Naive thymus-derived CD8-positive, alpha-beta T cell (primary cell): ENCODE data around the gene TMEM167A. TPM values are rescaled to one million over a fixed set of nuclear protein-coding genes. Genes with fewer than 3 reads are reported as not detected.

ENCODE experiments used
- ATAC-seq, 2 donors: fragments of 150-1000 bp; cut with Tn5 transposase in 1 of 2; sonication (Bioruptor Pico), chemical (Tn5 transposase) in 1 of 2; 1 replicate in 1 of 2; 2 replicates in 1 of 2; pipeline ENCODE4 v1.10.0; 2021; ENCODE audit warnings: mild to moderate bottlenecking in 2 of 2, moderate library complexity in 2 of 2
- POLR2A ChIA-PET: fragments of 350-600 bp; sonication (Branson Sonifier 250); formaldehyde crosslinking; loops from one replicate; lab custom pipeline; 2021; ENCODE audit warnings: antibody characterized with exemption; lab: Charles Lee
- DNase-seq, 10 donors: peaks; one replicate each; pipeline versions ENCODE4 v3.0.0 to v3.0.0-alpha.2; 2020 to 2022
- H3K27ac Mint-ChIP-seq, 10 donors: one replicate each; pipeline ENCODE4 v1.8.0; 2020 to 2022; ENCODE audit warnings: mild to moderate bottlenecking in 10 of 10, mixed read lengths in 10 of 10, moderate library complexity in 4 of 10, inconsistent platforms in 1 of 10
- H3K27me3 Mint-ChIP-seq, 5 donors: one replicate each; pipeline ENCODE4 v1.8.0; 2021 to 2022; ENCODE audit warnings: mixed read lengths in 5 of 5
- H3K36me3 Mint-ChIP-seq, 3 donors: one replicate each; pipeline ENCODE4 v1.8.0; 2020 to 2022; ENCODE audit warnings: mixed read lengths in 3 of 3, mild to moderate bottlenecking in 2 of 3, inconsistent platforms in 1 of 3
- H3K4me1 Mint-ChIP-seq, 4 donors: one replicate each; pipeline ENCODE4 v1.8.0; 2021 to 2022; ENCODE audit warnings: mixed read lengths in 4 of 4
- H3K4me3 Mint-ChIP-seq, 10 donors: one replicate each; pipeline ENCODE4 v1.8.0; 2020 to 2022; ENCODE audit warnings: mild to moderate bottlenecking in 10 of 10, mixed read lengths in 10 of 10, moderate library complexity in 6 of 10, inconsistent platforms in 1 of 10
- H3K9me3 Mint-ChIP-seq, 9 donors: one replicate each; pipeline ENCODE4 v1.8.0; 2020 to 2022; ENCODE audit warnings: mixed read lengths in 9 of 9, mild to moderate bottlenecking in 3 of 9, inconsistent platforms in 1 of 9, moderate library complexity in 1 of 9
- polyA plus RNA-seq, 3 donors: library from polyadenylated mRNA; unstranded; fragments of 300-500 nt; fragmentation: Illumina TruSeq; gene quantifications; one replicate each; pipeline ENCODE4 v1.2.3, GENCODE V29; 2021
- total RNA-seq, 8 experiments: library from RNA in 2 of 8; stranded (reverse) in 2 of 8; gene quantifications; one replicate each; pipeline ENCODE4 v1.2.3 and lab custom pipeline; 2021 to 2026

Gene TMEM167A, protein sequence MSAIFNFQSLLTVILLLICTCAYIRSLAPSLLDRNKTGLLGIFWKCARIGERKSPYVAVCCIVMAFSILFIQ
- total RNA-seq: 10 to 100 TPM; 35.9 to 38.5 TPM
- 10 to 100 TPM; 35.8 to 45.2 (median 39.1) TPM for polyA plus RNA-seq
- 38.4 to 93.9 (median 68.2) reads per million in 6 experiments for total RNA-seq (lab: John Stamatoyannopoulos, UW)

DNA sequence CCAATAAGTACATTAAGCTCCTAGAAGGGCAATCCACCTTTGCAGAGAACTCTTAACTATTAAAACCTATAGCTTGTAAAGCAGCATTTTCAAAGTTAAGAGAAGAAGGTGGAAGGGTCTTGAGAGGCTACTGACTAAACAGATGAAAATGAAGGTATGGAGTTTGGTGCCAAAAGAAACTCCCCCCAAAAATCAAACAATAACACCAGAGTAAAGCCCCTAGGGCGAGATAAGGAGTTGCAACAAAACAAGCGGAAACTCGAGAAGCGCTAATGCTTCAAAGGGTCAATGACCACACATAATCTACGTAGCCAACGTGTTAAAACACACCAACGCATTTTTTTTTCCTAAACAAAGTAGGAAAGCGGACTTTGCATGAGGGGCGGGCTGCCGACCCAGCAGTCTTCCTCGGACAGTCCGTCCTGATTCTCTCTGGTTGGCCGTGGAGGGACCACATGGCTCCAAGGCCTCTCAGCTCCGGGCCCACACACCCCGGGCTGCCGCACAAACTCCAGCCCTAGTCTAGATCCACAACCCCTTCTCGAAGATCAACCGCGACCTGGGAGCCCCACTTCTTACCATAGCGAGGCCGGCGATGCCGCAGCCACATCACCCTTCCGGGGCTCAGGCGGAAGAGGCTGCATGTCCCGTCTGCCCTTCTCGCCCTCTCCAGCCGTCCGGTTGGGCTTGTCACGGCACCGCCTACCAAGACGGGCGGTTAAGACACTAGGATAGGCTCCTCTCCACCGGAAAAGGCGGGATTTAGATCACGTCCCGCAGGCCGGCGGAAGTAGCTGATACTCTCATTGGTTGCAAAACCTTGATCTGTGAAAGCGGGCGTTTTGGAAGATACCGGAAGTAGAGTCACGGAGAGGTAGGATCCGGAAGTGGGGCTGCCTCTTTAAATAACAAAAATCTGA, at the start of gene TMEM167A, which contains the start of gene XRCC4:
Gene TMEM167A (minus strand): TSS at position 653 of the 920 bp plus-strand sequence. CDS start 71 bp downstream, at position 582.
Gene XRCC4 (plus strand): TSS at position 806 of the 920 bp plus-strand sequence. CDS start 27,373 bp downstream, outside the sequence.
- Mint-ChIP-seq H3K9me3 (no peaks in the 10 kb centered on the region), H3K27ac (peak within 1 kb of the TSS; percentile 97 to 100 (median 99)), H3K4me3 (peak within 1 kb of the TSS; percentile 91 to 99 (median 98)), H3K4me1 (peaks cover 21 to 63% (median 56%) of the 10 kb centered on the region in 4 donors), H3K27me3 (no peaks in the 10 kb centered on the region), H3K36me3 (peaks cover 0 to 20% (median 19%) of the 10 kb centered on the region in 3 donors)
- POLR2A ChIA-PET: interaction anchor here (0.5 to 1.5 kb wide), 3 partner anchors 793 to 1775 kb away, joined by 3 to 8 read pairs (median 3); partner anchors contain the start of genes RPS23 and ZCCHC9
- peak; percentile 98 for ATAC-seq
- DNase-seq: peak; percentile 73 to 98 (median 94)

DNA sequence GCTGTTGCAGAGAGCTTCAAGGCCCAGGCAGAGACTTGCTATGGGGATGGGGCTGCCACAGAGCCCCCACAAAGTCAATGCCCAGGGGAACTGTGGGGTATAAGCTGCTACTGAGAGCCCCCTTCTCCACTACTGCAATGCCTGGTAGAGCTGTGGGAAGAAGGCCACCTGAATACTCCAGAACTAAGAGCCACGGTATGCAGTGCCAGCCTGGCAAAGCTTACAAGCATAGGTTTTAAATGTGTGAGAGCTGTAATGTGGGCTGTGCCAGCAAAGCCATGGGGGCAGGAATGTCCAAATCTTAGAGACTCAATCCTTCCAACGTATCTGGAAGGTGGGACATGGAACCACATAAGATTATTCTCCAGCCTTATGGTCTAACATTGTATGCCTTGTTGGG, 49.3 kb upstream of the TMEM167A start:
- ATAC-seq (no peak), DNase-seq (no peak)
- POLR2A ChIA-PET: no interaction called here
- H3K4me1 Mint-ChIP-seq: peaks cover 0 to 6% (median 0%) of the 10 kb centered on the region in 4 donors
- H3K4me3 Mint-ChIP-seq: no peak overlapping the region
- H3K9me3 Mint-ChIP-seq: peaks cover 0 to 33% (median 18%) of the 10 kb centered on the region in 9 donors
- peaks cover 16 to 33% (median 16%) of the 10 kb centered on the region in 3 donors for H3K36me3 Mint-ChIP-seq
- H3K27me3 Mint-ChIP-seq: no peaks in the 10 kb centered on the region
- no peak overlapping the region for H3K27ac Mint-ChIP-seq

DNA sequence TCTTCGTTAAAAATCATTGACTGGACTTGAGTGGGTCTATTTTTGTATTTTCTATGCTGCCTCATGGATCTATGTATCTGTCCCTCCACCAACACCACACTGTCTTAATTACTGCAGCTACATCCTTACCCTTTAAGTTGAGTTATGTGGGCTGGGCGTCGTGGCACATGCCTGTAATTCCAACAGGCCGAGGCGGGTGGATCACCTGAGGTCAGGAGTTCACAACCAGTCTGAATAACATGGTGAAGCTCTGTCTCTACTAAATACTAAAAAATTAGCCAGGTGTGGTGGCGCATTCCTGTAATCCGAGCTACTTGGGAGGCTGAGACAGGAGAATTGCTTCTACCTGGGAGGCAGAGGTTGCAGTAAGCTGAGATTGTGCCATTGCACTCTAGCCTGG, 48.4 kb upstream of the TMEM167A start:
- no peaks in the 10 kb centered on the region for H3K4me1 Mint-ChIP-seq
- peaks cover 9 to 25% (median 9%) of the 10 kb centered on the region in 3 donors for H3K36me3 Mint-ChIP-seq
- H3K27ac Mint-ChIP-seq: no peak overlapping the region
- POLR2A ChIA-PET: no interaction called here
- H3K27me3 Mint-ChIP-seq: no peaks in the 10 kb centered on the region
- DNase-seq (no peak), ATAC-seq (no peak)
- peaks cover 0 to 27% (median 17%) of the 10 kb centered on the region in 9 donors for H3K9me3 Mint-ChIP-seq
- H3K4me3 Mint-ChIP-seq: no peak overlapping the region

DNA sequence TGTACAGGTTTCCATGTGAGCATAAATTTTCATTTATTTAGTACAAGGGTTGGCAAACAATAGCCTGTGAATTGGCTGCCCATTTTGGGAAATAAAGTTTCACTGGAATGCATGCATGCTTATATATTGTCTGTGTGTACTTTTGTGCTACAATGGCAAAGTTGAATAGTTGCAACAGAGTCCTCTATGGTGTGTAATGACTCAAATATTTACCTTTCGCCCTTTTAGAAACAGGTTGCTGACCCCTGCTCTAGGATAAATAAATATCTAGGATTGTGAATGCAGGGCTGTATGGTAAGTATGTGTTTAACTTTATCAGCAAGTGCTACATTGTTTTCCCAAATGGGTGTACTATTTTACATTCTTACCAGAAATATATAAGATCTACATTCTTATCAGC, 47.4 kb upstream of the TMEM167A start:
- Mint-ChIP-seq H3K36me3 (peaks cover 9 to 24% (median 9%) of the 10 kb centered on the region in 3 donors), H3K4me1 (no peaks in the 10 kb centered on the region), H3K27ac (no peak overlapping the region), H3K9me3 (peaks cover 0 to 21% (median 13%) of the 10 kb centered on the region in 9 donors), H3K27me3 (no peaks in the 10 kb centered on the region), H3K4me3 (no peak overlapping the region)
- no peak for DNase-seq
- POLR2A ChIA-PET: no interaction called here
- no peak for ATAC-seq

DNA sequence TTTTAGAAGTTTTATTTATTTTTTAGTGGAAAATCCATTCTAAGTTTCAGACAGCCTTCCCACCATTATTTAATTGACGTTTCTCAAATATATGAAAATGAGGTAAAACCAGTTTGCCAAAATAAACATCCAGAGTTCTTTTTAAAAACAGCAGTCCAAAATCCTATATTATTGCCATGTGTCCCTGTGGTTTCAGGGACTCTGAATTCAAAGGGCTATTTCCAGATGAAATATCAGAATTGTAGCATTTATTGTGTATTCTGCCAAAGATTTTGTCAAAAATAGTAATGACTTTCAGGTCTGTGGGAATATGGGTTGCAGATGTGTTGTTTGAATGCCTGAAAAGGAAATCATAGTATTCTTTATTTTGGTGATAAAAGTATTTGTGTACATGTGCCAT, 41.8 kb upstream of the TMEM167A start:
- H3K9me3 Mint-ChIP-seq: peaks cover 0 to 15% (median 5%) of the 10 kb centered on the region in 9 donors
- no peak for DNase-seq
- no peak for ATAC-seq
- no peaks in the 10 kb centered on the region for H3K27me3 Mint-ChIP-seq
- POLR2A ChIA-PET: no interaction called here
- no peak overlapping the region for H3K4me3 Mint-ChIP-seq
- peaks cover 13 to 42% (median 16%) of the 10 kb centered on the region in 3 donors for H3K36me3 Mint-ChIP-seq
- no peaks in the 10 kb centered on the region for H3K4me1 Mint-ChIP-seq
- H3K27ac Mint-ChIP-seq: no peak overlapping the region

DNA sequence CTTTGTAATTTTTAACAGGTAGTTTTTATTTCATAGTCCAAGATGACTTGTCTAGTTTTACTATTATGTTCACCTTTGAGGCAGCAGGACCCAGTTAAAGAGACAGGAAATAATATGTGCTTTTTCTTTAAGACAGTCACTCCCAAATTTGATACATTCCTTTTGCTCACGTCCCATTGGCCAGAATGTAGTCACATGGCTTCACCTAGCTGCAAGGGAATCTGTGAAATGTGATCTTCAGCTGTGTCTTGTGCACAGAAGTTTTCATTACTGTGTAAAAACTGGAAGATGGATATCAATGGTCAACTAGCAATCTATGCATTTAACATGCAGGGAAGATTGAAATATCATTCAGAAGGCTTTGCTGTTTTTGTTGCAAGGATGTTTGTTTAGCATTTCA, 41.3 kb upstream of the TMEM167A start:
- Mint-ChIP-seq H3K36me3 (peaks cover 13 to 47% (median 16%) of the 10 kb centered on the region in 3 donors), H3K4me1 (no peaks in the 10 kb centered on the region), H3K4me3 (no peak overlapping the region), H3K9me3 (peaks cover 0 to 16% (median 6%) of the 10 kb centered on the region in 9 donors), H3K27me3 (no peaks in the 10 kb centered on the region), H3K27ac (no peak overlapping the region)
- POLR2A ChIA-PET: no interaction called here
- ATAC-seq (no peak), DNase-seq (no peak)

DNA sequence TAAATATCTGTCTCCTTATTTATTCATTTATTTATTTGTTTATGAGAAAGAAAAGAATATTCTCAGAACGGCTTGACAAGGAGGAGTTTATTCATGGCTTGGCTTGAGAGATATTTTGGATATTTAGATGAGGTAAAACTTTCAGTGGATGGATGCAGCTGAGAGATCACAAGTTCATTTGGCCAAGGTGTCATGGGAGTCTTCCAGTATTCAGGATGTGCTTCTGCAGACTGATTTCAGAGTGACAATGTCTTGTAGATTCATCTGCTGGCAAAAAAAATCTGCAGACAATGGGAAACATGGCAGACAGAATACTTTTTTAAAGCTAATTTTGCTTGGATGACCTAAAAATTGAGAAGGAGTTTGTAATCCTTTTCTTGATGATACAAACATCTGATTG, 38.6 kb upstream of the TMEM167A start:
- no peaks in the 10 kb centered on the region for H3K4me1 Mint-ChIP-seq
- ATAC-seq (no peak), DNase-seq (no peak)
- peaks cover 26 to 67% (median 30%) of the 10 kb centered on the region in 3 donors for H3K36me3 Mint-ChIP-seq
- H3K4me3 Mint-ChIP-seq: no peak overlapping the region
- POLR2A ChIA-PET: no interaction called here
- H3K27ac Mint-ChIP-seq: no peak overlapping the region
- no peaks in the 10 kb centered on the region for H3K27me3 Mint-ChIP-seq
- peaks cover 0 to 30% (median 11%) of the 10 kb centered on the region in 9 donors for H3K9me3 Mint-ChIP-seq

DNA sequence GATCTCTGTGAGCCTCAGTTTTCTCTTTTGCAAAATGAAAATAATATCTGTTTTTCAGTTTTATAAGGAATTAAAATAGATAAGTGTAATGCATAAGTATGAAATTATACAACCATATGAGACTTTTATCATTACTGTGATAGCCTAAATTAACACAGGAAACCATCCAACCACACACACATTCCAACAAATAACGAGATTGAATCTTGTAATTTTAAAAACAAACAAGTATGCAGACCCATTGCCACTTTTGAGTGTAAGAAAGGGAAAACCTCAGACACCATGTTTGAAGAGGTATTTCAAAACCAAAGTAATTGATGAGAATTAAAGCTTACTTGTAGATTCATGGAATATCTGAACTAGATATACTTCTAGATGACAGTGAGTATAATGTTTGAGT, 32.2 kb upstream of the TMEM167A start:
- no peak for DNase-seq
- peaks cover 20 to 36% (median 27%) of the 10 kb centered on the region in 3 donors for H3K36me3 Mint-ChIP-seq
- no peak overlapping the region for H3K27ac Mint-ChIP-seq
- peaks cover 0 to 2% (median 0%) of the 10 kb centered on the region in 4 donors for H3K4me1 Mint-ChIP-seq
- H3K27me3 Mint-ChIP-seq: no peaks in the 10 kb centered on the region
- POLR2A ChIA-PET: no interaction called here
- H3K4me3 Mint-ChIP-seq: no peak overlapping the region
- ATAC-seq: no peak
- H3K9me3 Mint-ChIP-seq: peaks cover 0 to 18% (median 10%) of the 10 kb centered on the region in 9 donors

DNA sequence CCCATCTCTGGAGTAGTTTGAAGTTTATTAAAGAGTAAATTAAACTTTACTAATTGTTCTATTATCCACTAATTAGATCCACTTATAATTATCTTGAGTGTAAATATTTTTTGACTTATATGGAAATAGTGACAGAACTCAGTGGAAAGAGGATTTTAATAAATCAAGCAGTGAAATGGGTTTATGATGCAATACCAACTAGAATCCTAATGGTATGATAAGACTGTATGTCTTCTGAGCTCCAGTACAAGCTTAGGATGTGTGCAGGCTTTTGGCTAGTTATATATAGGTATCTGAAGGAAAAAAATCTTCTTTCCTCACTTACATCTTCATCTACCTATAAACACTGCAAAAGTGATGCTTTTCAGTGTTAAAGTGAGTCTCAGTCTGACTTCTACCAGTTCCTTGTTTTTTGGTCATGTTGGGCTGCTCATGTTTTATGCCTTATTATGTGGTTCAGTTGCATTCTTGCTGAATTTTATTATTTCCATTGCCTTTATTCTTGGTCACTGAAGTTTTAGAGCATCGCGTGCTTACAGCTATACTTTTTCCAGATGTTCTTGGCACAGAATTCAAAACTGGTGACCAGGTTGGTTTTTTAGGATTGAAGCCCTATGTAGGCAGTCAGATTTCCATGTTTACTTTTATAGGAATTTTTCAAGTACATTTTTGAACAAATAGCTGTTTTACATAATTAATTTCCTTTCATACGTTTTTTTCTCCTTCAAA, 30.7 kb upstream of the TMEM167A start:
- ATAC-seq: no peak
- H3K27ac Mint-ChIP-seq: no peak overlapping the region
- no peak overlapping the region for H3K4me3 Mint-ChIP-seq
- DNase-seq: no peak
- peaks cover 0 to 10% (median 6%) of the 10 kb centered on the region in 9 donors for H3K9me3 Mint-ChIP-seq
- POLR2A ChIA-PET: no interaction called here
- no peaks in the 10 kb centered on the region for H3K27me3 Mint-ChIP-seq
- H3K36me3 Mint-ChIP-seq: peaks cover 14 to 22% (median 20%) of the 10 kb centered on the region in 3 donors
- H3K4me1 Mint-ChIP-seq: peaks cover 0 to 2% (median 0%) of the 10 kb centered on the region in 4 donors

DNA sequence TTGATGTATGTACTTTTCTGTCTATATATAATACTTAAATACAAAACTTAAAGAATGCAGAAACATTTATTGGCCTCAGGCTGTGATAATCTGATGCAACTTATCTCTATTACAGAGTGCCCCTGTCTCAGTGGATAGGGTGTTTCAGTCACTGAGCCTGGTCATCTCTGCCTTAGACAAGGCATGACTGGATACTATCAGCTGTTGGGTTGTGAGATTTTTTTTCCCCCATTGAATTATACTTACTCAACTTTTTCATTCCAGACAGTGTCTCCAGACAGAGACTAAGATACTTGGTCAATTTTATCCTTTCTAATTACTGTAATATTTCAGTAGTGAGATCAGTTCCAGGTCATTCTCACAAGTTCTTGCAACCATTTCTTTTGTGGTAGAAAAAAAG, 26.8 kb upstream of the TMEM167A start:
- Mint-ChIP-seq H3K27me3 (no peaks in the 10 kb centered on the region), H3K4me1 (peaks cover 0 to 5% (median 0%) of the 10 kb centered on the region in 4 donors), H3K27ac (no peak overlapping the region), H3K4me3 (no peak overlapping the region), H3K36me3 (peaks cover 2 to 9% (median 6%) of the 10 kb centered on the region in 3 donors), H3K9me3 (peaks cover 0 to 3% (median 0%) of the 10 kb centered on the region in 9 donors)
- POLR2A ChIA-PET: no interaction called here
- no peak for DNase-seq
- ATAC-seq: no peak

DNA sequence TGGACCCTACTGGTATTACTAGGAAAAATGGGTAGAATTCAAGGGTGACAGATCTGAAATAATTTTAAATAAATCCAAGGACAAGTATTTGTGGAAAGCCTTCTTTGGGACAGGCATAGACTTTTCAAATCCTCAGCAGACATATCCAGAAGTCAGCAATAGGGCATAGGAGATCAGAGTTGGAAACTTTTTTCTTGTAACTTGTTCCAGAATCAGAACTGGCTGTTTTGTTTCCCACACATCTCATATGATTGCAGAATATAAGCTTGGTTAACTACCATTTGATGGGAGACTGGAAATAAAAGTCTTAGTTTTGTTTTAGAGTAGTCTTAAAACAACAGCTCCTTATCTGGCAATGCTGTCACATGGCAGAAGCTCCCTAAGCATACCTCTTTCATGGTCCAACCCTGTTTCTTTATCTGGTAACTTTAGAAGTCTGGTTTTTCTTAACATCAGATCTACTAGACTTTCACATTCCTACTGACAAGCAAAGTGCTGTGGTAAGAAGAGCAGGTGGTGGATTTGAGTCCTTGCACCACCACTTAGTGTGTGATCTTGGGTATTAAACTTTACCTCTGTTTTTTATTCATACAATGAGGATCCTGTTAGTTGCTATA, 25.3 kb upstream of the TMEM167A start:
- POLR2A ChIA-PET: no interaction called here
- H3K27me3 Mint-ChIP-seq: no peaks in the 10 kb centered on the region
- ATAC-seq (no peak), DNase-seq (no peak)
- H3K4me3 Mint-ChIP-seq: no peak overlapping the region
- peaks cover 0 to 5% (median 1%) of the 10 kb centered on the region in 4 donors for H3K4me1 Mint-ChIP-seq
- peaks cover 0 to 3% (median 0%) of the 10 kb centered on the region in 9 donors for H3K9me3 Mint-ChIP-seq
- peaks cover 0 to 9% (median 5%) of the 10 kb centered on the region in 3 donors for H3K36me3 Mint-ChIP-seq
- H3K27ac Mint-ChIP-seq: no peak overlapping the region

DNA sequence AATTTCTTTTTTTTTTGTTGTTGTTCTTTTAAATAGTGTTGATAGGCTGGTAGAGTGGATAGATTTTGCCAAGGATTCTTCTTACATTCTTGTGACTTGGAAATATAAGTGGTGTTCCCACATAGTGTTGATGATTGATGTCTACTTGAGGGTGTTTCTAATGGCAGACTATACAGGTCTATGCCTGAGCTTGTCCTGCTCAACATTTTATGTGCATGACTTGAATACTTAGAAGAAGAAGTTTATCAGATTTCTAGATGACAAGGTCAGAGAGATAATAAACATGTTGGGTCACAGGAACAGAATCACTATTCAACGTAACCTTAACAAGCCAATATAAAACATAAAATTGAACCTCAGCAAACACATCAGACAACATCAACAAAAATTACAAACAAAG, 24.3 kb upstream of the TMEM167A start:
- H3K9me3 Mint-ChIP-seq: peaks cover 0 to 3% (median 0%) of the 10 kb centered on the region in 9 donors
- ATAC-seq (no peak), DNase-seq (no peak)
- peaks cover 0 to 4% (median 0%) of the 10 kb centered on the region in 3 donors for H3K36me3 Mint-ChIP-seq
- no peak overlapping the region for H3K4me3 Mint-ChIP-seq
- POLR2A ChIA-PET: no interaction called here
- no peak overlapping the region for H3K27ac Mint-ChIP-seq
- H3K27me3 Mint-ChIP-seq: no peaks in the 10 kb centered on the region
- peaks cover 0 to 5% (median 3%) of the 10 kb centered on the region in 4 donors for H3K4me1 Mint-ChIP-seq
